HG02610 (cell line): ENCODE results near the gene ZBTB44.

Experiments
- ATAC-seq: cut with Tn5 transposase; IDR thresholded peaks from one replicate; pipeline ENCODE4 v1.9.1; 2021; ENCODE audit warnings: mild to moderate bottlenecking, moderate library complexity; ENCODE audit not compliant: unreplicated experiment

ZBTB44 gene

GRCh38 chr11:130179396-130180306 lies 135.1 kb downstream of the ZBTB44 start:
- no peak for ATAC-seq

GRCh38 chr11:130178441-130179339 lies 136.0 kb downstream of the ZBTB44 start:
- ATAC-seq = no peak

GRCh38 chr11:130177782-130178181 lies 136.9 kb downstream of the ZBTB44 start:
- ATAC-seq = no peak
